ENCODE data around the gene DNAJB8. TPM values are rescaled to one million over a fixed set of nuclear protein-coding genes. Genes with fewer than 3 reads are reported as not detected.

Gene DNAJB8
- total RNA-seq, 1 donor from 2014 or later = not detected

DNA sequence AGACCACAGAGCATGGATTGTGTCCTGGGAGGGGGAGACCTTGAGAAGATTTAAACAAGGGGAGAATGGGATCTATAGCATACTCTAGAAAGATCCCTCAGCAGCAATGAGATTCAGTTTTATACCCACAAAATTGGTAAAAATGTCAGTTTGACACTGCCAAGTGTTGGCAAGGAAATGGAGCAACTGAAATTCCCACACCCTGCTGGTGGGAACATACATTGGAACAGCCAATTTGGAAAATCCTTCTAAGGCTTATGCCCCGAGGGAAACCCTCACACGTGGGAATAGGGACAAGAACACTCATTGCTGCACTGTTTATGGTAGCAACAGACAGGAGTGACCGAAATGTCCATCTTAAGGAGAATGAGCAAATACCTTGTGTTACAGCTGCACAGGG is 5.0 kb upstream of the DNAJB8 start:
- DNase-seq (no peak), ATAC-seq (no peak)
- intact Hi-C loops (cut with micrococcal nuclease) = no loop called here

DNA sequence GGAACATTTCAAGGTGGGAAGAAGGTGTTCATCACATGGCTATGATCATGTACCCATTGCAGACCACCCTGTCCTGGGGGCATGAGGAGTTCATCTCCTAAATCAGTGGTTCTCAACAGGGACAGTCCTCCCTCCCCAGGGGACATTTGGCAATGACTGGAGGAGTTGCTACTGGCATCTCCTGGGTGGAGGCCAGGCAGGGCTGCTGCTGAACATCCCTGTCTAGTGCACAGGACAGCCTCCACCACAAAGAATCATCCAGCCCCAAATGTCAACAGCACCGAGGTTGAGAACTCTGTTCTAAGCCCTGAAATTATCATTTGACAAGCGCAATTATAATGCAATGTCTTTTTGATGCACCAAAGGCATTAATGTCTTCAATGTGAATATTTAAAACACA is 4.4 kb upstream of the DNAJB8 start:
- ATAC-seq (no peak), DNase-seq (no peak)
- intact Hi-C loops (cut with micrococcal nuclease) = no loop called here

- DNase-seq (no peak), ATAC-seq (no peak)
- intact Hi-C loops (cut with micrococcal nuclease) = no loop called here
These were observed 3.6 kb upstream of the DNAJB8 start for GRCh38 chr3:128470134-128470899.

- DNase-seq (no peak), ATAC-seq (no peak)
- intact Hi-C loops (cut with micrococcal nuclease) = no loop called here
These were observed 2.9 kb upstream of the DNAJB8 start for GRCh38 chr3:128469556-128469955.

- ATAC-seq = no peak
- intact Hi-C loops (cut with micrococcal nuclease) = no loop called here
- no peak for DNase-seq
These were observed 2.3 kb upstream of the DNAJB8 start for GRCh38 chr3:128468791-128469527.

DNA sequence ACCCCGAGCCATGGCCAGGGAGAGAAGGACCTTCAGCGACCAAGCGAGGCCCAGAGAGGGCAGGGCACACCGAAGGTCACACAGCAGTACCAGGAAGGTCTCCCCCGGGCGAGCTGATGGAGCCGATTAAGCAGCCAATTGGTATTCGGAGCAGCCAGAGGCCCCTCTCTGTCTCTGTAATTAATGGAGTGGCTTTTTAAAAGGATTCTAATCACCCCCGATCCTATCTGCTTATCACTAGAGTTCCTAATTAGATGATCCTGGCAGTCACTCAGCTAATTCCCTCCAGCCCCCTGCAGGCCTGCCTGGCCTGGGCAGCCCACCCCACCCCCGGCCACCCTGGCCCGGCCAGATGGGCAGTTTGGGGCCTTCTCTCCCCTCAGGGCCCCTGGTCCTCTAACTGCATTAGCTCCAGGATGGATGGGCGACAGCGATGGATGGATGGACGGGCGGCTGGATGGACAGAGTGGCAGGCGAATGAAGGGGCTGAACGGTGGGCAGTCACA is 1.6 kb upstream of the DNAJB8 start:
- no peak for DNase-seq
- intact Hi-C loops (cut with micrococcal nuclease) = no loop called here
- no peak for ATAC-seq

DNA sequence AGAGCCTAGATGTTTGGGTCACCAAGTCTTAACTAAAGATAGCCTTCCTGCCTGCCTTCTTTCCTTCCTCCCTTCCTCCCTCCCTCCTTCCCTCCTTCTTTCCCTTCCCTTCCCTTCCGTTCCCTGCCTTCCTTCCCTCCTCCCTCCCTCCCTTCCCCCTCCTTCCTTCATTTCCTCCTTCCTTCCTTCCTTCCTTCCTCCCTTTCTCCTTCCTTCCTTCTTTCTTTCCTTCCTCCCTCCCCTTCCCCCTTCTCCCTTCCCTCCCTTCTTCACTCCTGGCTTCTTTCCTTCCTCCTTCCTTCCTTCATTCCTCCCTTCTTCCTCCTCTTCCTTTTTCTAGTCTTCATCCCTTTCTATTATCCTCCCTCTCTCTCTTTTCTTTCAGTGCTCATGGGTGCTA is 2.0 kb downstream of the DNAJB8 start:
- intact Hi-C loops (cut with micrococcal nuclease) = no loop called here
- DNase-seq (no peak), ATAC-seq (no peak)

DNA sequence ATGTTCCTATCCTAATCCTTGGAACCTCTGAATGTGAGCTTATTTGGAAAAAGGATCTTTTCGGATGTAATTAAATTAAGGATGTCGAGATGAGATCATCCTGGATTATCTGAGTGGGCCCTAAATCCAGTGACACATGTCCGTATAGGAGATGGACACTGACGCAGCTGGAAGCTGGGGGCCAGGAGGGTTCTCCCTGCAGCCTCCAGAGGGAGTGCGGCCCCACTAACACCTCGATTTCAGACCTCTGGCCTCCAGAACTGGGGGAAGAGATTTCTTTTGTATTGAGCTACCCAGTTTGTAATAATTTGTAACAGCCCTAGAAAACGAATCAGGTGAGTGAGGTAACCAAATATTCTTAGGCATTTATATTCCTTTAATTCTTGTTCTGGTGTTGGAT is 2.5 kb downstream of the DNAJB8 start:
- intact Hi-C loops (cut with micrococcal nuclease) = no loop called here
- DNase-seq = no peak

GRCh38 chr3:128463771-128464170 is 2.9 kb downstream of the DNAJB8 start:
- intact Hi-C loops (cut with micrococcal nuclease) = no loop called here
- ATAC-seq (no peak), DNase-seq (no peak)

More for the DNA sequence above, 2.5 kb downstream of the DNAJB8 start:
- ATAC-seq = no peak

DNA sequence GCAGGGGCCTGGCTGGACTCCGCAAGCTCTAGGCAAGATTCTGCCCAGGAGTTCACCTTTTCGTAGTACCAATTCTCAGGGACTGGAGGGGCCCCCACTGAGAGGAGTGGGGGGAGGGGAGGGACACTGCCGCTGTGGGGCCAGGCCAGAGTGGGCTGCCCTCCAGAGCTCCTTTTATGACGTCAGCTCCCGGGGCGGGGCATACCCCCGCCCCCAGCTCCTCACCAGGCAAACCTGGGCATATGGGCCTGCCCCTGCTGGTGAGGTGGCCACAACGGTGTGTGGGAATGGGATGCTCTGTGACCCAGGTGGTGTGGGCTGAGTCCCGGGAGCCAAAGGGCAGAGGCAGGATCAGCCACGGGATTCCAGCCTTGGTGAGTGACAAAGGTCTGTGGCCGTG is 3.3 kb downstream of the DNAJB8 start:
- intact Hi-C loops (cut with micrococcal nuclease) = no loop called here
- DNase-seq (no peak), ATAC-seq (no peak)

DNA sequence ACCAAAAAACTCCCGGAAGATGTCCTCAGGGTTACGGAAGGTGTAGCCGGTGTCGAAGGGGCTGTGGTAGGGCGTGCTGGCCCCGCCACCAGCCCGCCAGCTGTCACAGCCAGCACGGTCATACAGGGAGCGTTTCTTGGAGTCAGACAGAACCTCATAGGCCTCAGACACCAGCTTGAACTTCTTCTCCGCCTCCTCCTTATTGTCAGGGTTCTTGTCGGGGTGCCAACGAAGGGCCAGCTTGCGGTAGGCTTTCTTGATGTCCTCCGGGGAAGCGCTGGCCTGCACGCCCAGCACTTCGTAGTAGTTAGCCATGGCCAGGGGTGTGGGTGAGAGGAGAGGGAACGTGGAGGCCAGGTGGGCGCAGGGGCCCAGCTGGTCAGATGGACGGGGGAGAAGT is 3.8 kb downstream of the DNAJB8 start:
- intact Hi-C loops (cut with micrococcal nuclease) = no loop called here
- DNase-seq (no peak), ATAC-seq (no peak)

DNA sequence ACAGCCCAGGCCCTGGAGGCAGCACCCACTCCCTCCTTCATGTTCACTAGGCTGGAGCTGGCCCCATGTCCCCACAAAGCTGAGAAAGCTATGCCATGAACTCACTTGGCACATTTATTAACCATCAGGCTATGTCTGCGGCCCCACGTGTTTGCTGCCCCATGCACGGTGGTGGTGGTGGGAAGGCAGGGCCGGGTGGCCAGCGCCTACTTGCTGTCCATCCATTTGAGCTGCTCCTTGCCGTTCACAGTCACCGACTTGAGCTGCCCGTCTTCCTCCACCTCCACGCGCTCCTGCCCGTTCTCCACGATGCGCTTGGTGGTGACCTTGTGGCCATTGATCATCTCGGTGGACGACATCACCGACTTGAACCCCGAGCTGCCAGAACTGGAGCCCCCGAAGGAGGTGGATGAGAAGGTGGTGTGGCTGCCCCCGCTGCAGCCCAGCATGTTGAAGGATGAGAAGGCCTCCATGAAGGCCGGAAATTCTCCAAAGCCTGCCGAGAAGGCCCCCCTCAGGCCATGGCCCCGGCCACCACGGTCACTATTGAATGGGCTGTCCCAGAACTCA is 4.3 kb downstream of the DNAJB8 start:
- ATAC-seq (no peak), DNase-seq (no peak)
- intact Hi-C loops (cut with micrococcal nuclease) = no loop called here

GRCh38 chr3:128461731-128462130 is 5.0 kb downstream of the DNAJB8 start:
- ATAC-seq = no peak
- intact Hi-C loops (cut with micrococcal nuclease) = no loop called here
- no peak for DNase-seq

DNA sequence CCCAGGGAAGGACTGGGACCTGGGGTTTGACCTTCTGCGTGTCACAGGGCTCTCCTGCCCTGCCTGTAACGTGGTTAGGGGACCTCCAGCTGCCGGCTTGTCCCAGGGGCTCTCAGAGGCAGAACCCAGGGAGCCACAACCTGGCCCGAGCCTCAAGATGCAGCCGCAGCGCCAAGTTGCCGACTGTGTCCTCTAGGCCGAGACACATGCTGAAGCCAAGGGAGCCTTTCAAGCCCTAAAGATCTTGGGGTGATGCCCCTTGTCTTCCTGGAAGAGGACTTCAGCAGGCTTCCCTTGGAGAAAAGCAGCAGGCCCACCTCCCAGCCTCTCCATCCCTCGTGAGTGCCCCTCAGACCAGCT is 7.2 kb downstream of the DNAJB8 start:
- DNase-seq (no peak), ATAC-seq (no peak)
- intact Hi-C loops (cut with micrococcal nuclease) = no loop called here

DNA sequence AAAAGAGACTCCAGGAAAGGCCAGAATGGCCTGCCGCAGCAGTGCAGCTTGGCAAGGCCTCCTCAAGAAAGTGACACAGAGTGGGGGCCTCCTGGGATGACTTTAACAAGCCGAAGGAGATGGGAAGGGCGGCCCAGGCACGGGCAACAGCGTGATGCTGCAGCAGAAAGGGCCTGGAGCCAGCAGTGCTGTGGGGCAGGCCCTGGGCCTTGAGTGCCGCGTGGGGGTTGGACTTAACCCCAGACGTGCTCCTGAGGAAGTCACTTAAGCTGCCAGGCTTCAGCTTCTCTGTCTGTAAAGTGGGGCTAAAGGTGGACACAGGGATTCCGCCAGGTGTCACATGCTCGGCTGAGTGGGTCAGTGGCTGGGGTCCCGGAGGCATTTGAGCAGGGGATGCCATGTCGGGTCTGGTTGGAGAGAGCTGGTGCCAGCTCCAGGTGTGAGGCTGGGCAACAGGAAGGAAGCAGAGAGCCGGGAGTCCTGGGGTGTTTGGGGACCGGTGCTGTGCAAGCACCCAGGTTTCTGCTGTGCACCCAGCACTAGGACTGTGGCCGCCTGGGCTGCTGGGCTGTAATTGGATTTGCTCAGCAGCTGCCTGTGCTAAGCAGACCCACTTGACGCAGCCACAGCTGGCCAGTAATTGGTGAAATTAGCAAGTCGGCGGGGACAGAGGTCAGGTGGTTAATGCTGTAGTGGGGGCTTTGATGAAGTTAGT is 7.8 kb downstream of the DNAJB8 start:
- intact Hi-C loops (cut with micrococcal nuclease) = no loop called here
- DNase-seq (no peak), ATAC-seq (no peak)

- DNase-seq = no peak
- intact Hi-C loops (cut with micrococcal nuclease) = no loop called here
- ATAC-seq = no peak
These were observed 8.8 kb downstream of the DNAJB8 start for GRCh38 chr3:128457937-128458336.

DNA sequence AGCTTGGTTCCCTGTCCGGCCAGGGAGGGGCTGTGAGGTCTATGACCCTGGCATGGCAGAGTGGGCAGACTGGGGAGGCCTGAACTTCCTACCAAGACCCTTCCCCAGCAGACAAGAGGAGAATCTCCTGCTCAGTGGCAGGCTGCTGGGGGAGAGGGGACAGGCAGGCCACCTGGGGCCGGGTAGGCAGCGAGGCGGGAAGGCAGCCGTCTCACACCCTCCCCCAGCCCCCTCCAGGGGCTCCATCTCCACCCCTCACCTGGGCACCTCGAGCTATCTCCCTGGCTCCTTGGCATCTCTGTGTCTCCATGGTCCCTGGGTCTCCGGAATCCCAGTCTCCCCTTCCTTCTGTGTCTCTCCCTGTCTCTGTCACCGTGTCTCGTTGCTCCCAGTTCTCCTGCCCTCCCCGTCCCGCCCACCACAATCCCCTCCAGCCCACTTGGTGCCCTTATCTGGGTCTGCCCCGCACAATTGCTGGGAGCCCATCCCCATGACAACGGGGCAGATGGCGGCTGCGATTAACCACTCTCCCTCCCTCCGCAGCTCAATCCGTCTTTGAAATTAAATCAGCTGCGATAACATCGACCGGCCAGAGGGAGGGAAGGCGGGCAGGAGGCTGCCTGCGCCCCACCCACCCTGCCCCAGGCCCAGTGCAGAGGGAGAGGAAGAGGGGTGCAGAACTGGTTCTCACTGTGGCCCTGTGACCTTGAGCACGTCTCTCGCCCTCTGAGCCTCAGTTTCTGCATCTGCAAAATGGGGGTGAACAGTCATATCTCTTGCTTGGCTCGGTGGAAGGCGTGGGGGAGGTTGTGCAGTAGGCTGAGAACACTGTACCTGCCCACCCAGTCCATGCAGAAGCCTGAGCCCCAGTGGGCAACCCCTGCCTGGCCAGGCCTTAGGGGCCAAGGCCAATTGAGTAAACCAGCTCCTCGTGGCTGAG is 9.6 kb downstream of the DNAJB8 start:
- no peak for ATAC-seq
- no peak for DNase-seq
- intact Hi-C loops (cut with micrococcal nuclease) = no loop called here

- intact Hi-C loops (cut with micrococcal nuclease) = no loop called here
- no peak for ATAC-seq
- DNase-seq = no peak
These were observed 10.6 kb downstream of the DNAJB8 start for GRCh38 chr3:128455786-128456748.

All from left ventricle myocardium superior (tissue), 1 donor.